GM11168 (cell line): ENCODE results near the gene COX4I1.

Source experiments
- in situ Hi-C: fragments of 300-500 bp; cut with MboI; formaldehyde crosslinking; loops from one replicate; pipeline ENCODE4 v1.12.0; 2022; ENCODE audit warnings: low sequenced_read_pairs; ENCODE audit not compliant: unreplicated experiment

Gene COX4I1

GRCh38 chr16:85821390-85822135, 22.1 kb downstream of the COX4I1 start:
- in situ Hi-C loops: loop anchor here (5.0 to 10.0 kb wide), 3 partner anchors 71 to 196 kb away; no protein-coding TSS in a partner anchor

GRCh38 chr16:85822145-85822544, 22.6 kb downstream of the COX4I1 start:
- in situ Hi-C loops: loop anchor here (5.0 to 10.0 kb wide), 3 partner anchors 70 to 195 kb away; no protein-coding TSS in a partner anchor

GRCh38 chr16:85823328-85823920, 23.9 kb downstream of the COX4I1 start:
- in situ Hi-C loops: loop anchor here (5.0 to 10.0 kb wide), 3 partner anchors 69 to 194 kb away; no protein-coding TSS in a partner anchor

DNA sequence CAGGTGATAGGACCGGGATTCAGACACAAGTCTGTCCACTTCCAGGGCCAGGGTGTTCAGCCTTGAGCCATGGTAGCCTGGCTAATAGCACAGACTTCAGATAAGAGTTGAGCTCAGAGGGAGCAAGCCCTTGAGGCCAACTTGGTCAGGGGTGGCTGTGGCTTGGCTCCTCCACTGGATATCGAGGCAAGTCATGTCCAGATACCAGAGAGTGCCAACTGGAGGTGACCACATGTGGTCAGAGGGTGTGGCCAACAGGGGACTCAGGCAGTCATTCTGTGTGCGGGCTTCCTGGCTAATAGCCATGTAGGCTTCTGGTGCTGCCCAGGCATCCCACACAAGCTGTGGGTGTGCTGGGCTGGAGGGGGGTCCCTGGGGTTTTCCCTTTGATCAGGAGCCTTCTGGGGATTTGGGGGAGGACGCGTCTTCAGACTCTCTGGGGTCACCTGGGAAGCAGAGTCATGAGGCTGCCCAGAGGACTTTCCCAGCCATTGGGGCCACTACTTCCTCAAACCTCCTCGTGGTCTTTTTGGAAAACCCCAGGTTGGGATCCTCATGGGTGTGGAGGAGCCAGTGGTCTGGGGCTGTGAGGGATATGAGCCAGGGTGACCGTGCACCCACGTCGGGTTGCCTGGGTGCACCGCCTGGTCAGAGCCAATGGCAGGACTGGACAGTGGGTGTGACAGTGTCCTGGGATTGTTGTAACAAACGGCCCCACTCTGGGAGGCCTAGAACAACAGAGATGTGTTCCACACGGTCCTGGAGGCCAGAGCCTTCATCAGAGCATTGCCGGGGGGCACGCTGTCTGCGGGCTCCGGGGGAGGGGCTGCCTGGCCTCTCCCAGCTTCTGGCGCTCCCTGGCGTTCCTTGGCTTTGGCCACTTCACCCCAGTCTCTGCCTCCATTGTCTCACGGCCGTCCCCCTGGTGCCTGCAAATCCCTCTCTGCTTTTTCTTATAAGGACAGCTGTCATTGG, 25.0 kb downstream of the COX4I1 start:
- in situ Hi-C loops: loop anchor here (5.0 to 10.0 kb wide), 3 partner anchors 68 to 193 kb away; no protein-coding TSS in a partner anchor

GRCh38 chr16:85825326-85825725, 25.8 kb downstream of the COX4I1 start:
- in situ Hi-C loops: loop anchor here (10.0 kb wide), 1 partner anchor 159 kb away; no protein-coding TSS in a partner anchor

GRCh38 chr16:85826686-85827247, 27.3 kb downstream of the COX4I1 start:
- in situ Hi-C loops: loop anchor here (10.0 kb wide), 1 partner anchor 158 kb away; no protein-coding TSS in a partner anchor

- in situ Hi-C loops: loop anchor here (10.0 kb wide), 1 partner anchor 157 kb away; no protein-coding TSS in a partner anchor
Measured at GRCh38 chr16:85828166-85828565, 28.7 kb downstream of the COX4I1 start.

DNA sequence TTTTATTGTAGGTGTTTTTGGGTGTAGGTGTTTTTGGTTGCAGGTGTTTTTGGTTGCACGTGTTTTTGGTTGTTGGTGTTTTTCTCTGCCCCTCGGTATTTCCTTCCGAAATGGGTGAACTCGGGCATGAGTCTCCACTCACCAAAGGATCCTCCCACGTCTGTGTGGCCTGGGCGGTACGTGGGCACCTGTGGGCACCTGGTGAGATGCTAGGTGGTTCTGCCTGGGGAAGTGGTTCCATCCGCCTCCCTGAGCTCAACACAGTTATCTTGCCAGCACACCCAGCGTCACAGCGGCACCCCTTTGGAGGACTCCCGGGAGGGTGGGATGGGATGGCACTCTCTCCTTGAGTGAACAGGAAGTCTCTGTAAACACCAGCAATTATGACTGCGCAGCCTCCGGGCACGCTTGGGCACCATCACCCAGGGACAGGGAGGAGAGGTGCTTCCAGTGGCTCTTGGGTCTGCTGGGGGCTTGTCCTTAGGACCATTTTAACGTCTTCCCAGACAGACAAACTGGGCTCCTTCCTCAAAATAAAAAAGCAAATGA, 29.8 kb downstream of the COX4I1 start:
- in situ Hi-C loops: loop anchor here (10.0 kb wide), 1 partner anchor 156 kb away; no protein-coding TSS in a partner anchor

DNA sequence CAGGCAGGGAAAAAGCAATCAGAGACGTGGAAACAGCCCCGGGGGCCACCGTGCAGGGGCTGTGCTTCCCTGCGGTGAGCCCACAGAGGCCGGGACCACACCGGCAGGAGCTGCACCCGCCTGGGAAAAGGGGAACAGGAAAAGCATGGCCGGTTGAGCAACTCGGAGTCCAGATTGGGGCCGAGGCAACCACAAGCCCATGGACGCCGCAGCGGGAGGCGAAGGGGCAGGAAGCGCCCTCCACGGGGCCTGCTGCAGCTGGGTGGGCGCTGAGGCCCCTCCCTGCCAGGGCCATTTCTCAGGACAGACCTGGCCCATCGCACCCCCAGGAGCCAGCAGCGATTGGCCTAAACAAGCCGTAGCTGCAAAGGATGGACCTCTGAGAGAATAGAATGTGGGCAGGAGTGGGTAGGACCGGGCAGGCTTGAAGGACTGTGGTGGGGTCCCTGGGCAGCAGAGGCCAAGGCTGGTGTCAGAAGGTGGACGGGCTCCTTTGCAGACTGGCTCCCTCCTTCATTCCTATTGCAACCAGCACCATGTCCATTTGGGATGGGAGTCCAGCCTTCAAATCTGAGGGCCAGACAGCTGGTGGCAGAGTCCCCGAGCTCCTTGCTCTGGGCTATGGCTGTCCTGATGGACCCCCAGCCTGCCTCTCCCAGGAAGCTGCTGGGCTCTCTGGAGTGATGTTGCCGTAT, 30.4 kb downstream of the COX4I1 start:
- in situ Hi-C loops: loop anchor here (10.0 kb wide), 1 partner anchor 155 kb away; no protein-coding TSS in a partner anchor

GRCh38 chr16:85830821-85831220, 31.3 kb downstream of the COX4I1 start:
- in situ Hi-C loops: no loop called here

GRCh38 chr16:85832570-85833218, 33.2 kb downstream of the COX4I1 start:
- in situ Hi-C loops: no loop called here

DNA sequence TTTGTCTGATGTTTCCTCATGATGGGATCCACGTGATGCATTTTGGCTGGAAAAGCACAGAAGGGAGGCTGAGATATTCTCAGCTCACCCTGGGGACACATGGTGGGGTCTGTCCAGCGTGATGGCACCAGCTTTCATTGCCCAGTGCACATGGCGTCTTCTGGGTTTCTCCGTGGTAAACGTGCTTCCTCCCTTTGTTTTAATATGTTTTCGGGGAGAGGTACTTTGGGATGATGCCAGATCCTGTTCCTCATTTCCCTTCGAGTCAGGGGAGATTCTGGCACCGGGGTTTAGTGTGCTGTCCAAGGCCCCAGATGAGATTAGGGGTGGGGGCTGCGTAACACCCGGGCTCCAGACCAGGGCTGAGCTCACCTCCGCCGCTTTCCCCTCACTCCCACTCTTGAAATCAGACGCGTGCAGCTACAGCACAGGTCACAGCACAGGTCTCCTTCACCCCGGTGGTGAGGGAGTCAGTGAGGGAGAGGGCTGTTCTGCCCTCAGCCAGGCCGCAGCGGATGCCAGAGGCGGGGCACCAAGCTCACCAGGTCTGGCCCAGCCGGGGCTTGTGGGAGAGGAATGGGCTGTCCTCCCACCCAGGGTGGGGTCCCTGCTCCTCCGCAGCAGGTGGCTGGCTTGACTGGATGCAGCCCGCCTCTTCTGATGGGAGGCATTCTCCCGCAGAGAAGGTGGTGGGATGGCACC, 33.9 kb downstream of the COX4I1 start:
- in situ Hi-C loops: no loop called here

GRCh38 chr16:85834741-85835140, 35.2 kb downstream of the COX4I1 start:
- in situ Hi-C loops: no loop called here

DNA sequence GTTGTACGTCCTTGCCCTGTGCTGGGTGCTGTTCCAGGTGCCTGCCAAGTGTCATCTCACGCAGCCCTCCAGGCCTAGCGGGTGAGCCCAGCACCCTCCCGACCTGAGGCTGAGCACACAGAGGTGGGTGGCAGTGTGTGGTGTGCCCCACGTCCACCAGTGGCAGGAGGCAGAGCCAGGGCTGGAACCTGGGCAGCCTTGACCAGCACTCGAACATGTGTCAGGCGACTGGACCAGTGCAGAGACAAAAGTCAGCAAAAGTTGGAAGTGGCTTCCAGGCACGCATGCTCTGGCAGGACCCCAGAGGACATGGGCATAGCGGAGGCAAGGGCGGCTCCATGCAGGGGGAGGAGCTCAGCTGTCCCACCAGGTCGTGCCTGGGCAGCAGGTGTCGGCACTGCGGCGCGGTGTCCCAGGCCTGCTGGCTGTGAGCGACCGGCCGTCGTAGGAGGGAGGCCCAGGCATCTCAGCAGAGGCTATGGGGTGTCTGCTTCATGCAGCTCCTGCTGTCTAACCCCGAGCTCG, 35.8 kb downstream of the COX4I1 start:
- in situ Hi-C loops: no loop called here

DNA sequence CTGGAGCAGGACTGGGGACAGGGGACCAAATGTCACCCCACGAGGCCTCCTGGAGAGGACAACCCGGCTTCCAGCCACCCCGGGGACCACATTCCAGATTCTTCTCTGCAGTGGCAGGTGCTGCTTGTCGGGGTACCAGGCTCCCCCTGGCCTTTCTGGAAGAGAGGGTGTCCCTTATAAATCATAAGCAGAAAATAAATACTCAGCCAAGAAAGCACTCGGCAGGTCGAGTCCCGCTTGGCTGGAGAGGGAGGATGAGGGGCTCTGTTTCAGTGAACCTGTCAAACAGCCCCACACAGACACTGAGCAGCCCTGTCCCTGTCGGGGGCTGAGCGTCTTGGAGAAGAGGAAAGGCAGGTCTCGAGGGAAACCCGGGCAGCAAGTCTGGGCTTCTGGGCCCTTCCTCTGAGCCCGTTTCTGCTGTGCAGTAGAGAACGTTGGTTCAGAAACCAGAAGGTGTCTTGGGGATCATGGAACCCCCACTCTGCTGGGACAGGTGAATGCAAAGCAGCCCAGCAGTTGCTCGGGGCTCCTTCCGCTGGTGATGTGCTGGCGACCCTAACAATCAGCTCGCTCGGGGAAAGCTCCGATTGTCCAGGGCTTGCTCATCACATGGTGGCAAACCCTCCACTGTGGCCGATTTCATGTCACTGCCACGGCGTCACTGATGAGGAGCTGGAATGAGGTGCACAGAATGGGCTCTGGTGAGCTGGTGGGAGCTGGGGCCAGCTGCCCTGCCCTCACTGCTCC, 36.6 kb downstream of the COX4I1 start:
- in situ Hi-C loops: no loop called here

- in situ Hi-C loops: no loop called here
Measured at GRCh38 chr16:85836706-85837582, 37.4 kb downstream of the COX4I1 start.
